Measurements from ENCODE around the gene MS4A4A.
"Not testable (repeated sequence)": the region's sequence is repeated elsewhere in the genome, so short reads cannot be mapped to it uniquely, and the experiment has no call there.

The MS4A4A gene

DNA sequence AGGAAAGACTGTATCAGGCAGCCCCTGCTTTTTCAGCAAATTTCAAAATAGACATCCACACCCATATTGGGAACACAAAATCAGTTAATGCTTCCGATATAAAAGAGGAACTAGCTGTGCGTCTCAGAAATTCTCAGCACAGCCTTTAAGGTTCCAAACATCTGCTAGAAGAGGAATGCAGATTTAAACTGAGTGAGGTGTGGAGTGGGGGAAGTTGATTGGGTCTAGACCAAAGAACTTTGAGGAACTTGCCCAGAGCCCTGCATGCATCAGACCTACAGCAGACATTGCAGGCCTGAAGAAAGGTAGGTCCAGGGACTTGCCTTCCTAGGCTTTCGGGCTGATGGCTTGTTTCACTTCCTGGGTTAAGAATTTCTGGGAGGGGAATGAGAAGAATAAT lies at the start of gene MS4A4A:
MS4A4A (plus strand) TSS at position 255 of the 400 bp plus-strand sequence; CDS start at position 265, 10 bp downstream.
- DNase-seq: no peak

DNA sequence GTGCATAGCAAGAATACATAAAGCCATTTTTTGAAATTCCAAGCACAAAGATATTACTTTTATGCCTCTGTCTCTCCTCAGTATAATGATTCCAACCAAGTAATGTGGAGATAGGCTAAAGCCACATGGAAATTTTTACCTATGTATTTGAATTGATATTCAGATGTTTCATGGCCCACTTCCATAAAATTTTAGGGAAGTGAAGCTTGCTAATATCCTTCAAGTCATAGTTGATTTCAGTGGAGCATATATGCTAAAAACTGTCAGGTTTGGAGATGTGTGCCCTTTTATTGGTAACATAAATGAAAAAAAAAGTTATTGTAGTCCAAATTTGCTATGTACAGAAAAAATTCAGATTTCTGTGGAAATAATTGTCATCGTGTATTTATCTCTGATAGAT lies 49.8 kb upstream of the MS4A4A start:
- no peak for DNase-seq

DNA sequence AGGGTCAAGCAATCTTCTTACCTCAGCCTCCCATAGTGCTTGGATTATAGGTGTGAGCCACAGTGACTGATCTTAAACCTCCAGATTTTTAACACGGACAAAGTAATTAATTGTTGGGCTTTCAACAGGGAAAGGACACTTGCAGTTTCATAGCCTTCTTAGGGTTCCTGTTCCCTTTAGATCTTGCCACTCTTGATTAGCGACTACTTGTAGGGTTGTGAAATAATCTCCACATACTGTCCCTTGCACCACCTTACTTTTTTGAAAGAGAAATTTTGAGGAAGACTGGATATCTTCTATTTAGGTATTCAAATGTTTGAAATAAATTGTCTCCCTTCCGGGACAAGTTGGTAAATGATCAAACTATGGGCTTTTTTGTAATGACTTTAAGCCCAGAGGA lies 45.1 kb upstream of the MS4A4A start:
- no peak for DNase-seq

DNA sequence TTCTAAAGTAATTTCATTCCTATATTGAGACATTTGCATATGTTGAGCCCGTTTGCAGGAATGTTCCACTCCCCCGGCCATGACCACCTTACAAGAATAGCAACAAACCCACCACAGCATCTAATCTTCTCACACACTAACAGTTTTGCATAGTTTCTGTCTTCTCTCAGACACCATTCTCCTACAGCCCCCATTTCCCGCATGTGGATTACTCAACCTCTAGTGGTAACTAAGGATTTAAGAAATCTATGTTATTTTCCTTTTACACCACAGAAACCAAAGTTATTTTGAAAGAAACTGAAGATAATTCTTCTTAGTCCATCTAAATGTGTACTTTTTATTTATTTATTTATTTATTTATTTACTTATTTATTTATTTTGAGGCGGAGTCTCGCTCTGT lies 39.8 kb upstream of the MS4A4A start:
- no peak for DNase-seq

DNA sequence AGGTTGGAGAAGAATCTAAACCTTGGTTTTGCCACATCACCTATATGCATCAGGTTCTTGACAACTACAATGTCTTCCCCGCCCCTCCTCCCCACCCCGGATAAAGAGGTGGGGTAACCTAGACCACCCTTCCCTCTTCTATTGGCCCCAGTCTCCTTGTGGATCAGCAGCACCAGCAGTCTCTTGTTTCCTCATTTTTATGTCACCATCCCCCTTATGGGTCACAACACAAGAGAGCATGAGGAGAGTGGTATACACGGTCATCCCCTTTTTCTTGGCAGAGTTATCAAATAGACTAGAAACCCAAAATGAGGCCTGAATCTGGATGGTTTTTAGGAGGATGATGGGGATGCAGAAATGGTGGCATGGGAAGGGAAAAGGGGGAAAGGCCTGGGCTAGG lies 38.7 kb upstream of the MS4A4A start:
- no peak for DNase-seq

DNA sequence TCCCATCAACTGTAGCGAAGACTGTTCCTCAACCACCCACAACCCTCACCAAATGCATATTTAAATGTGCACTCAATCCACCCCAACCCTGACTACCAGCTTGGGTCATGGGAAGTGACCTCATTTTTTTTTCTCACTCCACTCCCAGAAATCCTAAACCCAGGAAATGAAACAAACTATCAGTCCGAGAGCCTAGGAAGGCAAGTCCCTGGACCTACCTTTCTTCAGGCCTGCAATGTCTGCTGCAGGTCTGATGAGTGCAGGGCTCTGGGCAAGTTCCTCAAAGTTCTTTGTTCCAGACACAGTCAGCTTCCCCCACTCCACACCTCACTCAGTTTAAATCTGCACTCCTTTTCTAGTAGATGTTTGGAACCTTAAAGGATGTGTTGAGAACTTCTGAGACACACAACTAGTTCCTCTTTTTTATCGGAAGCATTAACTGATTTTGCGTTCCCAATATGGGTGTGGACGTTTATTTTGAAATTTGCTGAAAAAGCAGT lies 37.7 kb upstream of the MS4A4A start, which contains the start of gene MS4A4E:
MS4A4E (minus strand) TSS at position 398 of the 500 bp plus-strand sequence. CDS start 13,082 bp downstream, outside the sequence.
- DNase-seq: no peak

DNA sequence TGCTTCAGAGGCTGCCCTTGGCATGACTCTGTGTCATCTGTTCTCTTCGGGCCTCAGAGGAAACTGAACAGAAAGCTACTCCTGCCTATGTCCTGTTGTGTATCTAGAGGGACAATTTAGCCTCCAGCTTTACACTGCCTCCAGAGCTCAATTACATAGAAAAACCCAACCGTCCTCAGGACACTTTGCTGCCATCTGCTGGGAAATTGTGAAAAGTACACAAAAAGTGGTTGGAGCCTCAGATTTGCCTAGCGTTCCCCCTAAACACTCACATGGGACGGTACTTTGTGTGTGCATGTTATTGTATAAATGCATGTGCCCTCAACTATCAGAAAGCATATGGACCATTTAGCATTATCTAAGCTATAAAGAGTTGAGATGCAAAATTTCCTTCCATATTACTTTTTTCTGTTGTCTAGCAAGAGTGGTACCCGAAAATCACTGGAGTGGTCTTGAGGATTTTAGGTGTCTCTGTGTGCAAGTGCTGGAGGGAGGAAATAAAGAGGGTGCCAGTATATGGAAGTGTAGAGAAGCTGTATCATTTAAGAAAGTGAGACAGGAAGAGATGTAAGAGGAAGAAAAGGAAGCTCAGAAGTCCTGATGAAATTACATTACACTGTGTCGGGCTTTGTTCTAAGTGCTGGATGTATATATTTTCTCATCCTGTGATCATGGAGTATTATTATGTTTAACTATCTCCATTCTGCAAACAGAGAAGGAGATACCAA lies 28.8 kb upstream of the MS4A4A start:
- DNase-seq: no peak

DNA sequence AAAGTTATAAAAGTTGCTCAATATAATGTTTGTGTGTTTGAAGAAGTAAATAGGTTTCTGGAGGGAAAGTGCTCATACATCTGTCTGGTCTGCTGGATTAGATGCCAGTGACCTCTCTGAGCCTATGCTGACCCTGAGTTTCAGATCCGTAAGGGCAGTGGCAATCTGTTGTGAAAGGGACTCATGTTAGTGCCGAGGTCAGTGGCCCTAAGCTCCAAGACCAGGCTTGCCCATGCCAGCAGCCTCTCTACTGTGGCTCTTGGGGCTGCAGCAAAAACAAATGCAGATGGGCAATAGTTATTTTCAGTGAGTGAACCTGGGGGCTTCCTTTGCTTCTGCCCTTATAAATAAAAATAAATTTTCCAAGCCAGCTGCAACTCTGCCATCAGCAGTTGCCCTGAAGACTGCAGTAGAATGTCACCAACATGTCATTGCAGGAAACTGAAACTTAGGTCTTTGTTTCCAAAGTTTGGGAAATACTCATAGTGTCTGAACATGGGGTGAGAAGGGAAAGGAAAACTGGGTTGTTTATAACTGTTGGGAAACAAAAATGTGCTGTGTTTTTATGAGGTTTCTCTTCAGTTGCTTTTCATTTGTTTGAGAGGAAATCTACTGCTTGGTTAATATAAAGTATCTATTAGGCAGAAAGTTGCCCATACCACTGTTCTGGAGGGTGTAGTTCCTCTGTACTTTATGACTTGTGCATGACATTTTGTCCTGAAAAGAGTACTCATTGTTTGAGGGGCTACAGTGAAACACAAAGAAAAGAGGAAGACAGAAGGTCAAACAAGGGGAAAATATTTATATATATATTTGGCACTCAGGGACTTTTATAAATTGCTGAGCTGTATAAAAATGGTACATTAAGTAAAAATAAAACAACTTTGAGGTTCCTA lies 28.0 kb upstream of the MS4A4A start:
- no peak for DNase-seq

DNA sequence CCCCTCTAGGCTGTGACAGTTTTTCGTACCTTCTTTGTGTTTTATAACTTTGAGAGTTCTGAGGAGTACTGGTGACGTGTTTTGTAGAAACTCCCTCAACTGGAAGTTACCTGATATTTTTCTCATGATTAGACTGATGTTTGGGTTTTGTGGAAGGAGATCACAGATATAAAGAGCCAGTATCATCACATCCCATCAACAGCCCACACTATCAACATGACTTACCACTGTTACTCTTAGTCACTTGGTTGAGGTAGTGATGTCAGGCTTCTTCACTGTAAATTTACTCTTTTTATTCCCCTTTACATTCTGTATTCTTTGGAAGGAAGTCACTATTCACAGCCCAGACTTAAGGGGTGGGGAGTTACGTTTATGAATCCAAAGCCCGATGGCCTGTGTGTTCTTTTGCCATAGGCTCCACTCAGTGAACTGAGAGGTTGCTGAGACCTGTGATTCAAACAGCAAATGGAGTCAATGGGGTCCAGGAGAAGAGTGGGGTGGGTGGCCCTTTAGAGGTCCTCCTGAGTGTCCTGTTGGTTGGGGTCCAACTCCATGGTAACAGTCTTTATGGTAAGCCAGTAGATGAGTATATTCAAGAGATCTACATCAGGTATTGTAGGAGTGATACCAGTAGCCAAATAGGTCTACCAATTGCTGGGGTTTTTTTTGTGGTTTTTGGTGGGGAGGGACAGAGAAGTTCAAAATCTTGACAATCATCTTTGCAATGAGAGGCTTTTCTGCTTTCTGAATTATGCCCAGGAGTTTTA lies 22.3 kb upstream of the MS4A4A start:
- no peak for DNase-seq

DNA sequence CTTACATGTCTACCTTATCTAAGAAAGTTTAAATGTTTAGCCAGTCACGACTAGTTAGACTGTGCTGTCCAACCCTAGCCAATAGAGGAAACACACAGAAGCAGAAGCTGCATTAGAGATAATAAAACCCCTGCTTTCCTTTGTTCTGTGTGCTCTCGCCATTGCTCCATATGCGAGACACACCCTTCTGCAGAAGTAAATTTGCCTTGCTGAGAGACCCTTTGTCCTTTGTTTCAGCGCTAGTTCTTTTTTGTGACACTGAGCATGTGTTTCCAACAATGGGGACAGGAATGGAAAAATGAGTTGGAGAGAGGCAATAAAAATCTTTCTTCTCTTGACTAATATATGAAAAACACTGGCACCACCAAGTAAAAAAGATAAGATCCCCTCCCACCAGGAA lies 19.5 kb upstream of the MS4A4A start:
- DNase-seq: no peak

DNA sequence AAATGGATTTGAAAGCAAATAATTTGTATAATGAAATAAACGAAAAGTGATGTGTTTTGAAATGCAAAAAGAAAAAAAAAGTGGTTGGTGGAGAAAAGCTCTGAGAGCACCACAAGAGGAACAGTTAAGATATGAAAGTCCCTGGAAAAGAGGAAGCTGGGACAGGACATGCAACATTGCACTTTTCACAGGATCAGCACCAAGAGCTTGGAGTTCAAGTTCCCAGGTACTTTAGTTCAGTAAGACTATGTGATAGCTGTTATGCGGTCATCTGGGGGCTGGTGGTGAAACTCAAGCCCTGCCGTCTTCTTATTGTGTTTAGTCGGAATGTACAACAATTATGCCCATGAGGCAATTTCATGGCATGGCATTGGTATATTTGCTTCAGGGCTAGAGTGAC lies 17.1 kb upstream of the MS4A4A start:
- DNase-seq: no peak

DNA sequence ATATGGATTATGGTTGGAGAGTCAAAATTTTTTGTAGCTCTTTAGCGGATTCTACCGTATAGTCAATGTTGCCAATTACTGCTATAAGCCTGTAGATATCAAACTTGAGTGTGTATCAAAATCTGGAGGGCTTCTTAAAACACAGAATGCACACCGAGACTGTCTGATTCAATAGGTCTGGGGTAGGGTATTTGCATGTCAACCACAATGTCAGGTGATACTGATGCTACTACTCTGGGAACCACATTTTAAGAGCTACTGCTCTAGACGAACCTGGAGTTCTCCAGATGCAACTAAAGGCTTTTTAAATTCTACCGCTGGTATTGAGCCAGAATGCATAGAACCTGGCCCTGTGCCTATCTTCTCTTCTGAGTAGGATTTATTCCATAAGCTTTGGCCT lies 15.8 kb upstream of the MS4A4A start:
- no peak for DNase-seq

DNA sequence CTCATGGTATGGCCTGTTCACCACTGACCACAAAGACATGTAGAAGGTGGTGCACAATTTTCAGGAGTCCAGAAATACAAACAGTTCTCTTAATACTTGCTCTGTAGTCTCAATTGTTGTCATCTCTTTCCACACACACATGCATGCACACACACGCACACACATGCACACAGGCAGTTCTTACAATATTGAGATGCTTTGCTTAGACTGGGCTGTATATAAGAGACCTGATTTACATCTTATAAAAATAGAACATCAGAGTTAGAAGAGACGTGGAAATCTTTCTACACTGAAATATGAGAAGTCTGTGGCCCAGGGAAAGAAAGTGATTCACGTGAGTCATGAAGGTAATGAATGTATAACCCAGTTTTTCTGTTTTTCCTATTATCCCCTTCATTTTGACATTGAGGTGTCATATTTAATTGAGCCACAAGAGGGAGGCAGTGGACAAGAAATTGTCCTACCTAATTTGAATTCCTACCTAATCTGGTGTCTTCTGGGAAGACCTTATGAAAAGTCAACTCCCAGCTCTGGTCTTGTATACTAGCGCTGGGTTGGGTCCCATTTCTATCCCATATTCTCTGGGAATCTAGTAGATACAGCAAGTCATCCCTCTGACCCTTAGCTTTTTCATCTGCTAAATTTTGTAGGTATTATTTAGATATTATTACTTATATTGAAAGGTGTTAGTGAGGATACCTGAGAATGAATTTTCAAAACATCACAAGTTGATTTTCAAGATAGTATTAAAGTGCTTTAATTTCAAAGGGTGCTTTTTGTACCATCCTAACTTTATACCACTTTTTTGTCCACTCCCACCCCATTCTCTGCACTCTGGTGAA lies 14.9 kb upstream of the MS4A4A start:
- DNase-seq: no peak

DNA sequence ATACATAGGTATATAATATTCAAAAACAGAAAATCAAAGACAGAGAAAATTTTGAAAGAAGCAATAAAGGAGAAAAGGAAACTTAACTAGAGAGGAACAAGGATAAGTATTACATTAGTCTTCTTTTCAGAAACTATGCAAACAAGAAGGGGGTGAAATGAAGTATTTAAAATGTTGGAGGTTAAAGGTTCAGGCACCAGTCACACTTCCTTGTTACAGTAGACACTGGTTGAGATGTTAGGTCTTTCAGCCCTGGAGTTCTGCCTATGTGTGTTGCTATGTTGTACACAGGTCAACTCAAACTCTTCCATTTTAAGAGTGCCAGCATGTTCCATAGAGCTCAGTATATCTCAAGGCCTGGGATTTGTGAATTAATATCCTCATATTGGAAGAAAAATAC lies 6.0 kb upstream of the MS4A4A start:
- no peak for DNase-seq

DNA sequence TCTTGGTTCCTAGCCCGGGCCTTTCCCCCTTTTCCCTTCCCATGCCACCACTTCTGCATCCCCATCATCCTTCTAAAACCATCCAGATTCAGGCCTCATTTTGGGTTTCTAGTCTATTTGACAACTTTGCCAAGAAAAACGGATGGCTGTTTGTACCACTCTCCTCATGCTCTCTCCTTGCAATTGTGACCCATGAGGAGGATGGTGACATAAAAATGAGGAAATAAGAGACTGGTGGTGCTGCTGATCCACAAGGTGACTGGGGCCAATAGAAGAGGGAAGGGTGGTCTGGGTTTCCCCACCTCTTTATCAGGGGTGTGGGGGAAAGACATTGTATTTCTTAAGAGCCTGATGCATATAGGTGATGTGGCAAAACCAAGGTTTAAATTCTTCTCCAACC lies 1.0 kb downstream of the MS4A4A start:
- DNase-seq: no peak

DNA sequence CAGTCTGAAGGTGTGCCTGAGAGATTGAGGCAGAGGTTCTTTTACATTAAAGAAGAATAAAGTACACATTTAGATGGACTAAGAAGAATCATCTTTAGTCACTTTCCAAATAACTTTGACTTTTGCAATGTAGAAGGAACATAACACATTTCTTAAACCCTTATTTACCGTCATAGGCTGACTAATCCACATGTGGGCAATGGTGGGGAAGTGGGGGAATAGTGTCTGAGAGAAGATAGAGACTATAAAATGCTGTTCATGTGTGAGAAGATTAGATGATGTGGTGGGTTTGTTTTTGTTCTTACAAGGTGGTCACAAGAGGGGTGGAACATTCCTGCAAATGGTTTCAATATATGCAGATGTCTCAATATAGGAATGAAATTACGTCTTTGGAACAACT lies 1.8 kb downstream of the MS4A4A start:
- no peak for DNase-seq

DNA sequence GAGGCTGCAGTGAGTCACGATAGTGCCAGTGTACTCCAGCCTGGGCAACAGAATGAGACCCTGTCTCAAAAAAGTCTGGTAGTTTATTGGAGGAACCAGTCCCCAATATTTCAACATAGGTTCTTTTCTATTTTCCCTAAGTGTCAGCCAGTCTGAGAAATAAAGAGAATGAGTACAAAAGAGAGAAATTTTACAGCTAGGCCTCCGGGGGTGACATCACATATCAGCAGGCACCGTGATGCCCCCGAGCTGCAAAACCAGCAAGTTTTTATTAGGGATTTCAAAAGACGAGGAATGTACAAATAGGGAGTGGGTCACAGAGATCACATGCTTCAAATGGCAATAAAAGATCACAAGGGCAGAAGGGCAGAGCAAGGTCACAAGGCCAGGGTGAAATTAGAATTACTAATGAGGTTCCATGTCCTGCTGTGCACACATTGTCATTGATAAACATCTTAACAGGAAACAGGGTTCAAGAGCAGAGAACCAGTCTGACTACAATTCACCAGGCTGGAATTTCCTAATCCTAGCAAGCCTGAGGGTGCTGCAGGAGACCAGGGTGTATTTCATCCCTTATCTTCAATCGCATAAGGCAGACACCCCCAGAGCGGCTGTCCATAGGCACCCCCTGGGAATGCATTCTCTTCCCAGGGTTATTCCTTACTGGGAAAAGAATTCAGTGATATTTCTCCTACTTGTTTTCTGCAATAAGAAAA lies 5.1 kb downstream of the MS4A4A start:
- not testable (repeated sequence) for DNase-seq

DNA sequence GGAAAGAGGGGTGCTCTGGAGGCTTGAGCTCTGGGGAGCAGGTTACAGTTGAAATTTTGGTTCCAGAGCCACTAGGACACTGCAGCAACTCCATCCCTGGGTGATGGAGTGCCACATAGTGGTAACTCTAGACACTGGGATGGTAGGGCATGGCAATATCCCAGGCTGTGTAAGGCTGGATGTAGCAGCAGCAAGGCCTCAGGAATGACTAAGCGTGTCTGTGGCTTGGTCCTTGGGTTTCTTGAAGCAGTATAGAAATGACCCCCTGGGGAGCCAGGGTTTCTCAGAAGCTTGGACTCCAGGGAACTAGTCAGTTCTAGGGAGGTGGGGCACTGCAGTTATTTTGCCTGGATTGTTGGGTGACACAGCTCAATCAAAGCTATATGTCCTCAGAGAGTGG lies 8.1 kb downstream of the MS4A4A start:
- DNase-seq: no peak

DNA sequence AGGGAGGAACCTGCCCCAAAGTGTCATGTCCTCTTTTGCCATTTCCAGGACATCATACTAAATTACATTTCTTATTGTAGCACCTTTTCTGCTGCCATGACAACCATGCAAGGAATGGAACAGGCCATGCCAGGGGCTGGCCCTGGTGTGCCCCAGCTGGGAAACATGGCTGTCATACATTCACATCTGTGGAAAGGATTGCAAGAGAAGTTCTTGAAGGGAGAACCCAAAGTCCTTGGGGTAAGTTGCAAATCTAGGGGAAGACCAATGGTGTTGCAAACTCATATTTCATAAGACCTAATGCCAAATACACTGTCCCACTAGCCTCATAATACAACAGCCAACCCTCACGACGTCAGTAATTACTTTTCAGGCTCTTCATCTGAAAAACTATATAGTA lies 11.7 kb downstream of the MS4A4A start:
- DNase-seq: no peak

DNA sequence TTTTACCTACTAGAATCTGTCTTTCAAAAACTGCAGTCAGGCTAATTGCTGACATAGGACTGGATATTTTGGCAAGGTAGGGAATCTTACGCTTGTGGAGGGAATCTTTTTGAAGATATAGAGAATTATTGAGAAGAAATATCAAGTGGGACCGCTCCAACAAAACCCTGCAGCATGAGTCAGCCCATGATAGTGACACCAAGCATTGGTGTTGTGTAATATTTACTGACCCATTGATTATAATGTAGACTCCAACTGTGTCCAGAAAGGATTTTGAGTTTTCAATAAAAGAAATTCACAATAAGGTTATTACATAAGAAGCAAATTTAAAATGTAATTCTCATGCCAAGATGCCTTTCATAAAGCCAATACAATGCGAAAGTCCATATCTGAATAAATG lies 20.7 kb downstream of the MS4A4A start:
- DNase-seq: no peak

DNA sequence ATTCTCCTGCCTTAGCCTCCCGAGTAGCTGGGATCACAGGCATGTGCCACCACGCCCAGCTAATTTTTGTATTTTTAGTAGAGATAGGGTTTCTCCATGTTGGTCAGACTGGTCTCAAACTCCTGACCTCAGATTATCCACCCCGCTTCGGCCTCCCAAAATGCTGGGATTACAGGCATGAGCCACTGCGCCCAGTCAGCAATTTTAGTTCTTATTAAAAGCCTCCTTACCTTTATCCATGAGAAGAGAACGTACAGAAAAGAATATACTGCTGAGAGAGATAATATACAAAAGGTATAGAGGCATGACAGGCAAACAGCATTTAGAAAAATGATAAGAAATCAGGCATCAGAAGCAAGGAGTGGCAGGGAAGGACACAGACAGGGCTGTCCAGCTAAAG lies 21.4 kb downstream of the MS4A4A start:
- DNase-seq: not testable (repeated sequence)

DNA sequence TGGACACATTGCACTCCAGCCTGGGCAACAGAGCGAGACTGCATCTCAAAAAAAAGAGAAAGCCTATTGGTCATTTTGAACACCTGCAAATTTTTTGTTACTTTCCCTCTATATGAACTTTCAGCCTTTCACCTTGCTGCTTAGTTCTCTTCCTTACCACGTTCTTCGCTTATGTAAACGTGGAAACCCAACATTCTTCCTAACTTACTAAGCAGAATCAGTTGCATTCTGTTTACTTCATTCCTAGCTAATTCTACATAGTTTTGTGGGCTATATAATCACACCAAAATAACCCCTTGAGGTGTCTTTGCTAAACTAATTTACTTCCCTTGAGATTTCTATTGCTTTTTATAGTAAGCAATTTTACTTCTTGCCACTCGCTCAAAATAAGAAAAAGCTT lies 23.2 kb downstream of the MS4A4A start:
- no peak for DNase-seq
